Measurements from ENCODE around the gene WNK2.

GRCh38 chr9:93259490-93260262 is 75.7 kb downstream of the WNK2 start:
- TF ChIP-seq POLR2AphosphoS5 (IDR thresholded peaks at IDR 0.05; ENCODE audit: low read depth, low read length) (no peak), POLR2A (IDR thresholded peaks at IDR 0.05; ENCODE audit: low read depth, low read length) (no peak)
